Keratinocyte (primary cell): ENCODE measurements around the gene VAV2. TPM values are rescaled to one million over a fixed set of nuclear protein-coding genes. Genes with fewer than 3 reads are reported as not detected.

Experiments
- DNase-seq: peaks from one replicate; pipeline ENCODE4 v3.0.0-alpha.2; 2011; ENCODE audit warnings: low read depth, missing footprints, low spot score
- FAIRE-seq: peaks from 2 replicates; lab custom pipeline; 2011; peaks lifted over from hg19 to GRCh38; lab: Jason Lieb, UNC
- H2AFZ ChIP-seq: 2 replicates; pipeline ENCODE4 v1.6.0; 2012; ENCODE audit warnings: low read length, control low read depth, inconsistent platforms; ENCODE audit not compliant: control insufficient read depth
- H3K27ac ChIP-seq: 2 replicates; pipeline ENCODE4 v1.5.1; 2011; ENCODE audit warnings: low read length; ENCODE audit not compliant: control insufficient read depth, insufficient read depth
- H3K27me3 ChIP-seq: 3 replicates; pipeline ENCODE4 v1.6.0; 2011; ENCODE audit warnings: low read length; ENCODE audit not compliant: control insufficient read depth, insufficient read depth; ENCODE audit errors: extremely low read depth
- H3K36me3 ChIP-seq, 2 experiments: 2 replicates in 1 of 2; 3 replicates in 1 of 2; pipeline ENCODE4 v1.5.1; 2011; ENCODE audit warnings: low read length in 2 of 2, mild to moderate bottlenecking in 1 of 2; ENCODE audit not compliant: control insufficient read depth in 2 of 2, insufficient read depth in 2 of 2; ENCODE audit errors: extremely low read depth in 1 of 2
- H3K4me1 ChIP-seq: 3 replicates; pipeline ENCODE4 v1.5.1; 2011; ENCODE audit warnings: low read length; ENCODE audit not compliant: control insufficient read depth, insufficient read depth; ENCODE audit errors: extremely low read depth
- H3K4me2 ChIP-seq: 3 replicates; pipeline ENCODE4 v1.6.0; 2011; ENCODE audit warnings: low read depth, low read length; ENCODE audit not compliant: control insufficient read depth, insufficient read depth; ENCODE audit errors: extremely low read depth
- H3K4me3 ChIP-seq, 3 experiments: fragments of 200-600 bp in 1 of 3; sonication (generic) in 1 of 3; 2 replicates in 2 of 3; 3 replicates in 1 of 3; pipeline ENCODE4 v1.5.1; 2011 to 2016; ENCODE audit warnings: low read length in 3 of 3, mild to moderate bottlenecking in 3 of 3, control low read depth in 2 of 3, inconsistent platforms in 1 of 3, low read depth in 1 of 3, mixed read lengths in 1 of 3, mixed run types in 1 of 3, moderate library complexity in 1 of 3; ENCODE audit not compliant: control insufficient read depth in 2 of 3, insufficient read depth in 2 of 3; ENCODE audit errors: extremely low read depth in 1 of 3
- H3K79me2 ChIP-seq: 2 replicates; pipeline ENCODE4 v1.6.0; 2012; ENCODE audit warnings: low read length; ENCODE audit not compliant: control insufficient read depth, insufficient read depth
- H3K9ac ChIP-seq: 3 replicates; pipeline ENCODE4 v1.6.0; 2011; ENCODE audit warnings: low read length; ENCODE audit not compliant: control insufficient read depth, insufficient read depth; ENCODE audit errors: extremely low read depth
- H3K9me1 ChIP-seq: 3 replicates; pipeline ENCODE4 v1.6.0; 2011; ENCODE audit warnings: low read length; ENCODE audit not compliant: control insufficient read depth, insufficient read depth; ENCODE audit errors: extremely low read depth
- H3K9me3 ChIP-seq: 2 replicates; pipeline ENCODE4 v1.5.1; 2012; ENCODE audit warnings: low read depth, low read length; ENCODE audit not compliant: control insufficient read depth
- H4K20me1 ChIP-seq: 3 replicates; pipeline ENCODE4 v1.6.0; 2011; ENCODE audit warnings: low read length; ENCODE audit not compliant: control insufficient read depth, insufficient read depth; ENCODE audit errors: extremely low read depth
- CTCF ChIP-seq, 3 experiments: IDR thresholded peaks in 1 of 3; conservative IDR thresholded peaks in 1 of 3; optimal IDR thresholded peaks in 1 of 3; 2 replicates in 2 of 3; 3 replicates in 1 of 3; pipeline versions ENCODE3 to v1.5.1; 2011; ENCODE audit warnings: low read length in 3 of 3, mild to moderate bottlenecking in 3 of 3, moderate library complexity in 2 of 3, control low read depth in 1 of 3, inconsistent platforms in 1 of 3; ENCODE audit not compliant: insufficient read depth in 2 of 3; ENCODE audit errors: extremely low read depth in 1 of 3
- EZH2 ChIP-seq: IDR thresholded peaks from one replicate; pipeline ENCODE4 v1.6.1; 2012; ENCODE audit warnings: inconsistent platforms, mild to moderate bottlenecking, low read length, moderate library complexity
- dilution Hi-C: fragments of 300-500 bp; cut with MboI; formaldehyde crosslinking; loops from one replicate; pipeline ENCODE4 v1.7.0; 2020; ENCODE audit warnings: low sequenced_read_pairs; ENCODE audit not compliant: extremely low pct_ligation_motif_present
- polyA plus RNA-seq, 5 experiments: library from polyadenylated mRNA; depleted of rRNA in 3 of 5; stranded (reverse) in 3 of 5; stranded (forward) in 1 of 5; unstranded in 1 of 5; fragments of >200 nt; gene quantifications; 1 replicate in 1 of 5; 2 replicates in 3 of 5; 3 replicates in 1 of 5; pipeline versions ENCODE4 v1.2.1 to v1.2.3, GENCODE V29; 2011 to 2012; ENCODE audit warnings: missing spikeins in 2 of 5, low read depth in 1 of 5, low replicate concordance in 1 of 5

VAV2 gene
- polyA plus RNA-seq, 1 donor (not counting 4 experiments of a cell fraction or from before 2014, with no cell fraction given), result 16.4 TPM

GRCh38 chr9:133812077-133812868 lies 179.9 kb downstream of the VAV2 start:
- FAIRE-seq (no peak), DNase-seq (no peak)
- no peaks in the 10 kb centered on the region for H3K79me2 ChIP-seq
- no peak overlapping the region for H3K4me3 ChIP-seq
- H3K9me3 ChIP-seq, result no peaks in the 10 kb centered on the region
- no peaks in the 10 kb centered on the region for H3K9me1 ChIP-seq
- no peaks in the 10 kb centered on the region for H4K20me1 ChIP-seq
- peaks cover 13 to 35% of the 10 kb centered on the region in 2 experiments for H3K36me3 ChIP-seq
- H2AFZ ChIP-seq, result no peak overlapping the region
- no peak overlapping the region for H3K4me2 ChIP-seq
- H3K9ac ChIP-seq, result no peak overlapping the region
- no peak for TF ChIP-seq CTCF (optimal IDR thresholded peaks at IDR 0.05 in 1 of 3, IDR thresholded peaks at IDR 0.05 in 1 of 3, conservative IDR thresholded peaks at IDR 0.05 in 1 of 3; ENCODE audit: extremely low read depth in 1 of 3, insufficient read depth in 2 of 3, low read length in 3 of 3)
- dilution Hi-C loops, result no loop called here
- no peaks in the 10 kb centered on the region for H3K4me1 ChIP-seq
- no peaks in the 10 kb centered on the region for H3K27me3 ChIP-seq
- H3K27ac ChIP-seq, result no peak overlapping the region

GRCh38 chr9:133811471-133811870 lies 180.7 kb downstream of the VAV2 start:
- Histone ChIP-seq H3K36me3 (peaks cover 16 to 37% of the 10 kb centered on the region in 2 experiments), H3K27me3 (no peaks in the 10 kb centered on the region), H3K9me1 (no peaks in the 10 kb centered on the region), H3K4me2 (no peak overlapping the region), H3K4me3 (no peak overlapping the region), H3K79me2 (no peaks in the 10 kb centered on the region), H3K9me3 (no peaks in the 10 kb centered on the region), H3K4me1 (no peaks in the 10 kb centered on the region), H3K9ac (no peak overlapping the region), H2AFZ (no peak overlapping the region), H4K20me1 (no peaks in the 10 kb centered on the region), H3K27ac (no peak overlapping the region)
- TF ChIP-seq CTCF (optimal IDR thresholded peaks at IDR 0.05 in 1 of 3, IDR thresholded peaks at IDR 0.05 in 1 of 3, conservative IDR thresholded peaks at IDR 0.05 in 1 of 3; ENCODE audit: extremely low read depth in 1 of 3, insufficient read depth in 2 of 3, low read length in 3 of 3) (no peak), EZH2 (no peak)
- DNase-seq (no peak), FAIRE-seq (no peak)
- dilution Hi-C loops, result no loop called here
